Mesodermal cell (in vitro differentiated cells): ENCODE data around the gene CDC14A.

Source experiments
- H3K27ac ChIP-seq: 2 replicates; pipeline ENCODE4 v1.7.0; 2013; ENCODE audit warnings: mild to moderate bottlenecking, low read depth, low read length, moderate library complexity; ENCODE audit not compliant: severe bottlenecking
- H3K36me3 ChIP-seq: 2 replicates; pipeline ENCODE4 v1.7.1; 2013; ENCODE audit warnings: mild to moderate bottlenecking, low read length, moderate library complexity; ENCODE audit not compliant: control insufficient read depth, insufficient read depth
- H3K4me1 ChIP-seq: one replicate; pipeline ENCODE4 v1.7.1; 2013; ENCODE audit warnings: mild to moderate bottlenecking, low read length; ENCODE audit not compliant: insufficient read depth, control insufficient read depth, poor library complexity, severe bottlenecking
- H3K4me3 ChIP-seq: 2 replicates; pipeline ENCODE4 v1.7.0; 2013; ENCODE audit warnings: low read length, control low read depth, mild to moderate bottlenecking; ENCODE audit not compliant: insufficient read depth, poor library complexity, severe bottlenecking; ENCODE audit errors: extremely low read depth
- H3K9me3 ChIP-seq: 2 replicates; pipeline ENCODE4 v1.7.1; 2013; ENCODE audit warnings: mild to moderate bottlenecking, low read length, moderate library complexity; ENCODE audit not compliant: control insufficient read depth
- WGBS, 2 experiments: methylation state at CpG; one replicate each; pipeline ENCODE4 v1.1.5; 2013; ENCODE audit warnings: missing lambda C conversion rate in 2 of 2; ENCODE audit not compliant: insufficient coverage in 2 of 2; 5-methylcytosine and 5-hydroxymethylcytosine counted together

CDC14A gene

GRCh38 chr1:100350787-100351094, 1.6 kb upstream of the CDC14A start:
- Histone ChIP-seq H3K36me3 (peaks cover under 1% of the 10 kb centered on the region), H3K4me1 (peaks cover 9% of the 10 kb centered on the region), H3K4me3 (peak overlapping the region; percentile 83), H3K27ac (peak overlapping the region; percentile 98), H3K9me3 (no peaks in the 10 kb centered on the region)
- WGBS, 2 experiments: 83% methylated on average over 9 of the region's 10 CpGs; no CpG with 5 or more reads in 1 of the 2 experiments

- H3K27ac ChIP-seq: peak overlapping the region; percentile 98
- H3K36me3 ChIP-seq: peaks cover 6% of the 10 kb centered on the region
- peak overlapping the region; percentile 83 for H3K4me3 ChIP-seq
- peaks cover 12% of the 10 kb centered on the region for H3K4me1 ChIP-seq
- 2 to 3% methylated on average over 24 to 31 of the region's 36 CpGs for WGBS, 2 experiments
- H3K9me3 ChIP-seq: no peaks in the 10 kb centered on the region
Measured at GRCh38 chr1:100351095-100351887, 1.0 kb upstream of the CDC14A start.

GRCh38 chr1:100353071-100353801, 930 bp downstream of the CDC14A start:
- Histone ChIP-seq H3K36me3 (peaks cover 11% of the 10 kb centered on the region), H3K27ac (peak overlapping the region; percentile 98), H3K9me3 (no peaks in the 10 kb centered on the region), H3K4me3 (peak overlapping the region; percentile 83), H3K4me1 (peaks cover 15% of the 10 kb centered on the region)
- WGBS, 2 experiments: 0% methylated on average over 22 of the region's 28 CpGs

- no CpG with 5 or more reads among the region's 1 CpG for WGBS, 2 experiments
- H3K27ac ChIP-seq: peak overlapping the region; percentile 98
- peaks cover 15% of the 10 kb centered on the region for H3K4me1 ChIP-seq
- H3K4me3 ChIP-seq: peak overlapping the region; percentile 83
- no peaks in the 10 kb centered on the region for H3K9me3 ChIP-seq
- H3K36me3 ChIP-seq: peaks cover 12% of the 10 kb centered on the region
Measured at GRCh38 chr1:100353988-100354387, 1.7 kb downstream of the CDC14A start.

GRCh38 chr1:100354971-100355394, 2.7 kb downstream of the CDC14A start:
- H3K27ac ChIP-seq: peak overlapping the region; percentile 98
- WGBS, 2 experiments: 43% methylated on average over 2 of the region's 2 CpGs; no CpG with 5 or more reads in 1 of the 2 experiments
- H3K4me1 ChIP-seq: peaks cover 18% of the 10 kb centered on the region
- no peaks in the 10 kb centered on the region for H3K9me3 ChIP-seq
- peaks cover 22% of the 10 kb centered on the region for H3K36me3 ChIP-seq
- no peak overlapping the region for H3K4me3 ChIP-seq

GRCh38 chr1:100358210-100358609, 5.9 kb downstream of the CDC14A start:
- Histone ChIP-seq H3K36me3 (peaks cover 30% of the 10 kb centered on the region), H3K9me3 (no peaks in the 10 kb centered on the region), H3K4me3 (no peak overlapping the region), H3K4me1 (peaks cover 18% of the 10 kb centered on the region), H3K27ac (no peak overlapping the region)
- 89% methylated on average over 2 of the region's 2 CpGs; no CpG with 5 or more reads in 1 of the 2 experiments for WGBS, 2 experiments

GRCh38 chr1:100359139-100359538, 6.8 kb downstream of the CDC14A start:
- WGBS, 2 experiments: no CpG with 5 or more reads among the region's 1 CpG
- no peak overlapping the region for H3K27ac ChIP-seq
- H3K4me3 ChIP-seq: no peak overlapping the region
- H3K9me3 ChIP-seq: no peaks in the 10 kb centered on the region
- H3K4me1 ChIP-seq: peaks cover 18% of the 10 kb centered on the region
- peaks cover 37% of the 10 kb centered on the region for H3K36me3 ChIP-seq

- WGBS, 2 experiments: 20% methylated on average over 1 of the region's 2 CpGs; no CpG with 5 or more reads in 1 of the 2 experiments
- Histone ChIP-seq H3K9me3 (no peaks in the 10 kb centered on the region), H3K4me1 (peaks cover 7% of the 10 kb centered on the region), H3K36me3 (peaks cover 46% of the 10 kb centered on the region), H3K4me3 (no peak overlapping the region), H3K27ac (peak overlapping the region; percentile 25)
Measured at GRCh38 chr1:100360790-100361510, 8.6 kb downstream of the CDC14A start.

GRCh38 chr1:100361511-100362089, 9.3 kb downstream of the CDC14A start:
- H3K4me3 ChIP-seq: no peak overlapping the region
- H3K9me3 ChIP-seq: no peaks in the 10 kb centered on the region
- H3K27ac ChIP-seq: no peak overlapping the region
- peaks cover 6% of the 10 kb centered on the region for H3K4me1 ChIP-seq
- H3K36me3 ChIP-seq: peaks cover 42% of the 10 kb centered on the region
- 80 to 82% methylated on average over 5 of the region's 5 CpGs for WGBS, 2 experiments

GRCh38 chr1:100362821-100363466, 10.6 kb downstream of the CDC14A start:
- peaks cover 3% of the 10 kb centered on the region for H3K4me1 ChIP-seq
- 94 to 99% methylated on average over 7 to 10 of the region's 16 CpGs for WGBS, 2 experiments
- peaks cover 41% of the 10 kb centered on the region for H3K36me3 ChIP-seq
- H3K4me3 ChIP-seq: no peak overlapping the region
- H3K9me3 ChIP-seq: no peaks in the 10 kb centered on the region
- no peak overlapping the region for H3K27ac ChIP-seq
